B cell (primary cell): ENCODE measurements around the gene FAM163A. TPM values are rescaled to one million over a fixed set of nuclear protein-coding genes. Genes with fewer than 3 reads are reported as not detected.
"Not testable (repeated sequence)": the region's sequence is repeated elsewhere in the genome, so short reads cannot be mapped to it uniquely, and the experiment has no call there.

Experiments used
- ATAC-seq: fragments of 200-7000 bp; cut with Tn5 transposase; one replicate; pipeline ENCODE4 v1.10.0; 2021; ENCODE audit warnings: low read depth, mild to moderate bottlenecking, moderate number of reproducible peaks, moderate library complexity
- CTCF ChIA-PET: fragments of 350-600 bp; sonication (Branson Sonifier 250); formaldehyde crosslinking; loops from one replicate; lab custom pipeline; 2021; ENCODE audit warnings: antibody characterized with exemption, inconsistent platforms; lab: Charles Lee
- POLR2A ChIA-PET: fragments of 350-600 bp; sonication (Branson Sonifier 250); formaldehyde crosslinking; loops from one replicate; lab custom pipeline; 2021; ENCODE audit warnings: antibody characterized with exemption; lab: Charles Lee
- DNase-seq: peaks from one replicate; pipeline ENCODE4 v3.0.0; 2013
- H2AFZ ChIP-seq: 2 replicates; pipeline ENCODE4 v1.6.1; 2012; ENCODE audit warnings: mild to moderate bottlenecking, low read depth, low read length; ENCODE audit not compliant: insufficient read depth, poor library complexity, severe bottlenecking
- H3K27ac ChIP-seq, 2 donors: 1 replicate in 1 of 2; 2 replicates in 1 of 2; pipeline ENCODE4 v1.5.1; 2012 to 2013; ENCODE audit warnings: low read length in 2 of 2, mild to moderate bottlenecking in 2 of 2, moderate library complexity in 1 of 2
- H3K27me3 ChIP-seq, 4 experiments: fragments of 200-600 bp in 1 of 4; sonication (generic) in 1 of 4; replicated peaks in 1 of 4; 1 replicate in 2 of 4; 2 replicates in 2 of 4; pipeline versions ENCODE4 v1.6.1 to v1.7.0; 2013 to 2016; ENCODE audit warnings: low read length in 3 of 4, mild to moderate bottlenecking in 2 of 4, mixed read lengths in 1 of 4, moderate library complexity in 1 of 4; ENCODE audit not compliant: insufficient read depth in 4 of 4, control insufficient read depth in 3 of 4; ENCODE audit errors: control extremely low read depth in 1 of 4
- H3K36me3 ChIP-seq, 2 experiments: replicated peaks in 1 of 2; 1 replicate in 1 of 2; 2 replicates in 1 of 2; pipeline versions ENCODE4 v1.6.1 to v1.7.1; 2013; ENCODE audit warnings: low read length in 1 of 2; ENCODE audit not compliant: insufficient read depth in 2 of 2, control insufficient read depth in 1 of 2; ENCODE audit errors: control extremely low read depth in 1 of 2, extremely low read depth in 1 of 2
- H3K4me1 ChIP-seq, 2 donors: fragments of 200-600 bp in 1 of 2; sonication (generic) in 1 of 2; 1 replicate in 1 of 2; 2 replicates in 1 of 2; pipeline versions ENCODE4 v1.5.1 to v1.6.1; 2013 to 2017; ENCODE audit warnings: low read length in 2 of 2; ENCODE audit not compliant: control insufficient read depth in 2 of 2, insufficient read depth in 2 of 2
- H3K4me2 ChIP-seq: replicated peaks from 2 replicates; pipeline ENCODE3; 2012; ENCODE audit warnings: mild to moderate bottlenecking, low read depth, low read length; ENCODE audit not compliant: poor library complexity, severe bottlenecking
- H3K4me3 ChIP-seq, 5 experiments: fragments of 200-600 bp in 1 of 5; sonication (generic) in 1 of 5; 1 replicate in 3 of 5; 2 replicates in 2 of 5; pipeline versions ENCODE4 v1.5.1 to v1.7.0; 2011 to 2016; ENCODE audit warnings: low read length in 4 of 5, mild to moderate bottlenecking in 4 of 5, low read depth in 2 of 5, control low read depth in 1 of 5, moderate library complexity in 1 of 5; ENCODE audit not compliant: insufficient read depth in 1 of 5; ENCODE audit errors: control extremely low read depth in 1 of 5, extremely low read depth in 1 of 5
- H3K79me2 ChIP-seq: fragments of 200-600 bp; sonication (generic); one replicate; pipeline ENCODE4 v1.6.0; 2016; ENCODE audit warnings: low read length; ENCODE audit not compliant: control insufficient read depth, insufficient read depth
- H3K9ac ChIP-seq: fragments of 200-600 bp; sonication (generic); 2 replicates; pipeline ENCODE4 v1.6.1; 2017; ENCODE audit warnings: mild to moderate bottlenecking, low read length, moderate library complexity
- H3K9me3 ChIP-seq, 3 donors: one replicate each; pipeline versions ENCODE4 v1.6.1 to v1.7.1; 2013; ENCODE audit warnings: low read length in 2 of 3; ENCODE audit not compliant: control insufficient read depth in 2 of 3, insufficient read depth in 1 of 3; ENCODE audit errors: control extremely low read depth in 1 of 3
- H4K20me1 ChIP-seq: 2 replicates; pipeline ENCODE4 v1.6.0; 2012; ENCODE audit warnings: mild to moderate bottlenecking, low read length; ENCODE audit not compliant: insufficient read depth, control insufficient read depth, poor library complexity, severe bottlenecking
- H3K27ac Mint-ChIP-seq: one replicate; pipeline ENCODE4 v1.8.0; 2021; ENCODE audit warnings: mixed read lengths
- H3K27me3 Mint-ChIP-seq: one replicate; pipeline ENCODE4 v1.8.0; 2021; ENCODE audit warnings: mixed read lengths
- H3K4me1 Mint-ChIP-seq: one replicate; pipeline ENCODE4 v1.8.0; 2021; ENCODE audit warnings: mixed read lengths
- H3K4me3 Mint-ChIP-seq: one replicate; pipeline ENCODE4 v1.8.0; 2021; ENCODE audit warnings: mixed read lengths
- H3K9me3 Mint-ChIP-seq: one replicate; pipeline ENCODE4 v1.8.0; 2022; ENCODE audit warnings: mixed read lengths; ENCODE audit not compliant: insufficient read depth
- EZH2 ChIP-seq: IDR thresholded peaks from 2 replicates; pipeline ENCODE4 v1.6.1; 2012; ENCODE audit warnings: borderline replicate concordance, low read depth, mild to moderate bottlenecking, moderate library complexity, low read length; ENCODE audit not compliant: insufficient read depth, poor library complexity, severe bottlenecking
- WGBS: methylation state at CpG from one replicate; pipeline ENCODE4 v1.1.5; 2013; ENCODE audit warnings: missing lambda C conversion rate; ENCODE audit not compliant: insufficient coverage; 5-methylcytosine and 5-hydroxymethylcytosine counted together
- intact Hi-C: fragments of 100-400 bp; cut with micrococcal nuclease; formaldehyde crosslinking; loops from one replicate; pipeline ENCODE4 v1.10.0; 2022
- polyA plus RNA-seq: library from polyadenylated mRNA; depleted of rRNA; stranded (reverse); fragments of >200 nt; gene quantifications from 2 replicates; pipeline ENCODE4 v1.2.3, GENCODE V29; 2012
- total RNA-seq, 2 donors: library from RNA; stranded (reverse); fragments of 120-200 nt in 1 of 2; gene quantifications; 1 replicate in 1 of 2; 2 replicates in 1 of 2; pipeline versions ENCODE4 v1.2.3 to v1.2.4, GENCODE V29; 2013 to 2022
- TF ChIP-seq, protein P1 (sequence below): fragments of 200-600 bp; IDR thresholded peaks from one replicate; pipeline ENCODE4 v1.8.0; 2022; ENCODE audit warnings: antibody characterized with exemption, mild to moderate bottlenecking

FAM163A gene
- total and polyA plus RNA-seq, 2 donors (not counting 1 experiment from before 2014, with no cell fraction given), result not detected

GRCh38 chr1:179803104-179803503, 60.0 kb downstream of the FAM163A start:
- Histone ChIP-seq H3K4me2 (no peak overlapping the region), H4K20me1 (no peaks in the 10 kb centered on the region), H3K9me3 (no peaks in the 10 kb centered on the region), H3K36me3 (no peaks in the 10 kb centered on the region), H3K4me3 (no peak overlapping the region), H3K79me2 (no peaks in the 10 kb centered on the region), H3K9ac (no peak overlapping the region), H3K27me3 (no peaks in the 10 kb centered on the region), H2AFZ (no peak overlapping the region), H3K4me1 (no peaks in the 10 kb centered on the region), H3K27ac (no peak overlapping the region)
- 60% methylated on average over 4 of the region's 6 CpGs for WGBS
- no peak for ATAC-seq
- no peaks in the 10 kb centered on the region for H3K4me1 Mint-ChIP-seq
- CTCF ChIA-PET, result interaction anchor here (2.9 to 3.0 kb wide), 2 partner anchors 7 to 12 kb away, joined by 10 to 18 read pairs; no protein-coding TSS in a partner anchor
- no peak overlapping the region for H3K27ac Mint-ChIP-seq
- intact Hi-C loops, result no loop called here
- POLR2A ChIA-PET, result no interaction called here
- H3K27me3 Mint-ChIP-seq, result peaks cover 20% of the 10 kb centered on the region
- no peak for TF ChIP-seq EZH2
- TF ChIP-seq, protein P1, sequence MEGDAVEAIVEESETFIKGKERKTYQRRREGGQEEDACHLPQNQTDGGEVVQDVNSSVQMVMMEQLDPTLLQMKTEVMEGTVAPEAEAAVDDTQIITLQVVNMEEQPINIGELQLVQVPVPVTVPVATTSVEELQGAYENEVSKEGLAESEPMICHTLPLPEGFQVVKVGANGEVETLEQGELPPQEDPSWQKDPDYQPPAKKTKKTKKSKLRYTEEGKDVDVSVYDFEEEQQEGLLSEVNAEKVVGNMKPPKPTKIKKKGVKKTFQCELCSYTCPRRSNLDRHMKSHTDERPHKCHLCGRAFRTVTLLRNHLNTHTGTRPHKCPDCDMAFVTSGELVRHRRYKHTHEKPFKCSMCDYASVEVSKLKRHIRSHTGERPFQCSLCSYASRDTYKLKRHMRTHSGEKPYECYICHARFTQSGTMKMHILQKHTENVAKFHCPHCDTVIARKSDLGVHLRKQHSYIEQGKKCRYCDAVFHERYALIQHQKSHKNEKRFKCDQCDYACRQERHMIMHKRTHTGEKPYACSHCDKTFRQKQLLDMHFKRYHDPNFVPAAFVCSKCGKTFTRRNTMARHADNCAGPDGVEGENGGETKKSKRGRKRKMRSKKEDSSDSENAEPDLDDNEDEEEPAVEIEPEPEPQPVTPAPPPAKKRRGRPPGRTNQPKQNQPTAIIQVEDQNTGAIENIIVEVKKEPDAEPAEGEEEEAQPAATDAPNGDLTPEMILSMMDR, result no peak
- H3K4me3 Mint-ChIP-seq, result no peak overlapping the region
- no peak for DNase-seq
- H3K9me3 Mint-ChIP-seq, result no peaks in the 10 kb centered on the region

DNA sequence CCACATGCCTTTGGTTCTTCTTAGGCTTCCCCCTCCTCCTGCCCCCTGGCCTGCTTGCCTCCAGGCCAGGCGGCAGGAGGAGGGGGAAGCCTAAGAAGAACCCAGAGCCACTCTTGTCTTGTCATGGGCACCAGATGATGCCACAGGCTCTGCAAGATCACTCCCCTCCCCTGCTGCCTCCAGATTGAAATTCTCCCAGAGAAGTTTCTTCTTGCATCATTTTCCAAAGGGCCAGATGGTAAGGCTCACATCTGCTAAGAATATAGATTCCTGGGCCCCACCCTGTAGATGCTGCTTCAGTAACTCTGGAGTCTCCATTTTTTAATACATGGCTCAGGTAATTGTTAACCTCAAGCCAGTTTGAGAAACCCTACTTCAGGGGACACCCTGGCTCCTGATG, 60.8 kb downstream of the FAM163A start:
- Histone ChIP-seq H4K20me1 (no peaks in the 10 kb centered on the region), H3K79me2 (no peaks in the 10 kb centered on the region), H3K9ac (no peak overlapping the region), H3K27ac (no peak overlapping the region), H3K4me2 (no peak overlapping the region), H3K4me3 (no peak overlapping the region), H2AFZ (no peak overlapping the region), H3K9me3 (no peaks in the 10 kb centered on the region), H3K4me1 (no peaks in the 10 kb centered on the region), H3K36me3 (no peaks in the 10 kb centered on the region), H3K27me3 (no peaks in the 10 kb centered on the region)
- Mint-ChIP-seq H3K9me3 (no peaks in the 10 kb centered on the region), H3K4me1 (no peaks in the 10 kb centered on the region), H3K27ac (no peak overlapping the region), H3K27me3 (peaks cover 20% of the 10 kb centered on the region), H3K4me3 (no peak overlapping the region)
- POLR2A ChIA-PET, result no interaction called here
- ATAC-seq (no peak), DNase-seq (no peak)
- TF ChIP-seq, protein P1, result no peak
- no peak for TF ChIP-seq EZH2
- CTCF ChIA-PET, result interaction anchor here (2.6 kb wide), 1 partner anchor 11 kb away, joined by 18 read pairs; no protein-coding TSS in a partner anchor
- intact Hi-C loops, result no loop called here
- 83% methylated on average over 1 of the region's 1 CpG for WGBS

- H3K36me3 ChIP-seq, POLR2A ChIA-PET, H3K27me3 ChIP-seq, DNase-seq, H3K9ac ChIP-seq, H3K9me3 ChIP-seq, H2AFZ ChIP-seq, H3K4me2 ChIP-seq, H3K9me3 Mint-ChIP-seq, intact Hi-C loops, H3K79me2 ChIP-seq, H3K4me3 Mint-ChIP-seq, H3K4me3 ChIP-seq, ATAC-seq, H3K4me1 ChIP-seq, H3K27ac ChIP-seq, H3K27ac Mint-ChIP-seq, H4K20me1 ChIP-seq, H3K4me1 Mint-ChIP-seq: not testable (repeated sequence)
- no CpG with 5 or more reads among the region's 2 CpGs for WGBS
- H3K27me3 Mint-ChIP-seq, result peaks cover 18% of the 10 kb centered on the region
- CTCF ChIA-PET, result interaction anchor here (2.6 kb wide), 1 partner anchor 10 kb away, joined by 18 read pairs; no protein-coding TSS in a partner anchor
Observed at GRCh38 chr1:179804417-179804816, 61.3 kb downstream of the FAM163A start.
